ENCODE data around the gene TRIM50. TPM values are rescaled to one million over a fixed set of nuclear protein-coding genes. Genes with fewer than 3 reads are reported as not detected.
A peak's percentile ranks its signal among the peaks of the same experiment; 100 is the strongest.
"Not testable (repeated sequence)": the region's sequence is repeated elsewhere in the genome, so short reads cannot be mapped to it uniquely, and the experiment has no call there.

Gene TRIM50
- total RNA-seq, 4 donors from 2014 or later, result not detected

- Histone ChIP-seq H3K27ac (no peak overlapping the region), H3K9me3 (no peaks in the 10 kb centered on the region), H3K4me3 (no peak overlapping the region), H3K27me3 (no peaks in the 10 kb centered on the region), H3K36me3 (no peaks in the 10 kb centered on the region), H3K4me1 (peaks cover 0 to 1% (median under 1%) of the 10 kb centered on the region in 4 donors)
- DNase-seq, result no peak
- intact Hi-C loops (cut with DNase I; ENCODE audit: low total_unique reads) (no loop called here), in situ Hi-C loops (cut with MboI; ENCODE audit: low pct_ligation_motif_present in 1 of 4, low pct_unique_long_range_greater_than_20kb in 1 of 4, low sequenced_read_pairs in 3 of 4) (no loop called here)
- WGBS, 2 donors (ENCODE audit: low coverage in 1 of 2), result 81 to 95% methylated on average over 3 to 5 of the region's 5 CpGs
- no peak for TF ChIP-seq POLR2A (IDR thresholded peaks at IDR 0.05)
Observed at GRCh38 chr7:73314271-73314670, 13.6 kb downstream of the TRIM50 start.

DNA sequence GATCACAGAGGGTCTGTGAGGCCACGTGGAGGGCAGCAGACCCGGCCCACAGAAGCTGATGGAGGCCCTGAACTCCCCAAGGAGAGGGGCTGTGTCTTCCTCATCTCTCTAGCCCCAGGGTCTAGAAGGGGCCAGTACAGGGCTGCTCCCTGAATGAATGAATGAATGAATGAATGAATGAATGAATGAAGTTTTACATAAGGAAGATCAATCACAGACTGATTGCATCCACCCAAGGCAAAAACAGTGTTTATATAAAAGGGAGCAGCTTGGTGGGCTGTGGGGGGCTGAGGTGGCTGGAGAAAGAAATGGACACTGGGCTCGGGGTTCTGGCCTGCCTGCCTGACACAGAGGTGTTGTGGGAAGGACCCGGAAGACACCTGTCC lies 14.4 kb downstream of the TRIM50 start:
- 81 to 100% methylated on average over 1 to 4 of the region's 4 CpGs for WGBS, 2 donors (ENCODE audit: low coverage in 1 of 2)
- H3K4me1 ChIP-seq, result peaks cover 4 to 9% (median 6%) of the 10 kb centered on the region in 4 donors
- H3K27ac ChIP-seq, result no peak overlapping the region
- no peaks in the 10 kb centered on the region for H3K9me3 ChIP-seq
- H3K36me3 ChIP-seq, result no peaks in the 10 kb centered on the region
- TF ChIP-seq POLR2AphosphoS5 (IDR thresholded peaks at IDR 0.05) (no peak), EP300 (IDR thresholded peaks at IDR 0.05; ENCODE audit: low read depth) (no peak), POLR2A (IDR thresholded peaks at IDR 0.05) (no peak)
- TF ChIP-seq, protein P1, sequence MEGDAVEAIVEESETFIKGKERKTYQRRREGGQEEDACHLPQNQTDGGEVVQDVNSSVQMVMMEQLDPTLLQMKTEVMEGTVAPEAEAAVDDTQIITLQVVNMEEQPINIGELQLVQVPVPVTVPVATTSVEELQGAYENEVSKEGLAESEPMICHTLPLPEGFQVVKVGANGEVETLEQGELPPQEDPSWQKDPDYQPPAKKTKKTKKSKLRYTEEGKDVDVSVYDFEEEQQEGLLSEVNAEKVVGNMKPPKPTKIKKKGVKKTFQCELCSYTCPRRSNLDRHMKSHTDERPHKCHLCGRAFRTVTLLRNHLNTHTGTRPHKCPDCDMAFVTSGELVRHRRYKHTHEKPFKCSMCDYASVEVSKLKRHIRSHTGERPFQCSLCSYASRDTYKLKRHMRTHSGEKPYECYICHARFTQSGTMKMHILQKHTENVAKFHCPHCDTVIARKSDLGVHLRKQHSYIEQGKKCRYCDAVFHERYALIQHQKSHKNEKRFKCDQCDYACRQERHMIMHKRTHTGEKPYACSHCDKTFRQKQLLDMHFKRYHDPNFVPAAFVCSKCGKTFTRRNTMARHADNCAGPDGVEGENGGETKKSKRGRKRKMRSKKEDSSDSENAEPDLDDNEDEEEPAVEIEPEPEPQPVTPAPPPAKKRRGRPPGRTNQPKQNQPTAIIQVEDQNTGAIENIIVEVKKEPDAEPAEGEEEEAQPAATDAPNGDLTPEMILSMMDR (IDR thresholded peaks at IDR 0.05), result no peak
- H3K4me3 ChIP-seq, result no peak overlapping the region
- H3K27me3 ChIP-seq, result no peaks in the 10 kb centered on the region
- no peak for DNase-seq
- in situ Hi-C loops (cut with MboI; ENCODE audit: low pct_ligation_motif_present in 1 of 4, low pct_unique_long_range_greater_than_20kb in 1 of 4, low sequenced_read_pairs in 3 of 4), result no loop called here
- intact Hi-C loops (cut with DNase I; ENCODE audit: low total_unique reads), result no loop called here

- no peak for TF ChIP-seq POLR2AphosphoS5 (IDR thresholded peaks at IDR 0.05)
- TF ChIP-seq EP300 (IDR thresholded peaks at IDR 0.05; ENCODE audit: low read depth), result no peak
- WGBS, 2 donors (ENCODE audit: low coverage in 1 of 2), result 93% methylated on average over 44 of the region's 48 CpGs; no CpG with 5 or more reads in 1 of the 2 donors
Observed at GRCh38 chr7:73312831-73313520, 14.9 kb downstream of the TRIM50 start.

GRCh38 chr7:73311421-73311820 lies 16.5 kb downstream of the TRIM50 start:
- H3K36me3 ChIP-seq; H3K27me3 ChIP-seq; DNase-seq; H3K27ac ChIP-seq; H3K4me3 ChIP-seq; intact Hi-C loops (cut with DNase I; ENCODE audit: low total_unique reads); in situ Hi-C loops (cut with MboI; ENCODE audit: low pct_ligation_motif_present in 1 of 4, low pct_unique_long_range_greater_than_20kb in 1 of 4, low sequenced_read_pairs in 3 of 4); H3K9me3 ChIP-seq: not testable (repeated sequence)
- 96% methylated on average over 7 of the region's 7 CpGs; no CpG with 5 or more reads in 1 of the 2 donors for WGBS, 2 donors (ENCODE audit: low coverage in 1 of 2)
- peaks cover 4 to 13% (median 11%) of the 10 kb centered on the region in 4 donors for H3K4me1 ChIP-seq

More at GRCh38 chr7:73312831-73313520, 14.9 kb downstream of the TRIM50 start:
- no peak overlapping the region for H3K27ac ChIP-seq
- no peak for DNase-seq
- intact Hi-C loops (cut with DNase I; ENCODE audit: low total_unique reads) (no loop called here), in situ Hi-C loops (cut with MboI; ENCODE audit: low pct_ligation_motif_present in 1 of 4, low pct_unique_long_range_greater_than_20kb in 1 of 4, low sequenced_read_pairs in 3 of 4) (no loop called here)
- no peak overlapping the region for H3K4me3 ChIP-seq
- peaks cover 4 to 9% (median 7%) of the 10 kb centered on the region in 4 donors for H3K4me1 ChIP-seq
- H3K27me3 ChIP-seq, result no peaks in the 10 kb centered on the region
- H3K9me3 ChIP-seq, result no peaks in the 10 kb centered on the region
- no peaks in the 10 kb centered on the region for H3K36me3 ChIP-seq

GRCh38 chr7:73308665-73309214 lies 19.1 kb downstream of the TRIM50 start, which contains the start of gene NSUN5:
Gene NSUN5, minus strand, starts transcription at chr7:73308826. Its CDS starts 36 bp downstream, at chr7:73308790.
- 10 to 13% methylated on average over 6 to 40 of the region's 40 CpGs for WGBS, 2 donors (ENCODE audit: low coverage in 1 of 2)
- Histone ChIP-seq H3K4me1 (peaks cover 4 to 13% (median 11%) of the 10 kb centered on the region in 4 donors), H3K27me3 (no peaks in the 10 kb centered on the region), H3K9me3 (no peaks in the 10 kb centered on the region), H3K4me3 (peak within 1 kb of the TSS; percentile 27 to 87 (median 67)), H3K36me3 (peaks cover 0 to 12% (median 5%) of the 10 kb centered on the region in 4 donors), H3K27ac (peak within 1 kb of the TSS; percentile 67 to 79 (median 78))
- intact Hi-C loops (cut with DNase I; ENCODE audit: low total_unique reads) (no loop called here), in situ Hi-C loops (cut with MboI; ENCODE audit: low pct_ligation_motif_present in 1 of 4, low pct_unique_long_range_greater_than_20kb in 1 of 4, low sequenced_read_pairs in 3 of 4) (no loop called here)
- DNase-seq, result peak; percentile 94
- TF ChIP-seq POLR2AphosphoS5 (IDR thresholded peaks at IDR 0.05) (peak; percentile 60 to 86 (median 70)), POLR2A (IDR thresholded peaks at IDR 0.05) (peak; percentile 49), EP300 (IDR thresholded peaks at IDR 0.05; ENCODE audit: low read depth) (no peak)
- TF ChIP-seq, protein P1 (IDR thresholded peaks at IDR 0.05), result no peak
